SH-SY5Y (cell line): Measurements from ENCODE around the gene FAM120A.

Experiments
- GATA2 ChIP-seq: IDR thresholded peaks from 2 replicates; pipeline ENCODE4 v1.6.1; 2011; ENCODE audit warnings: mild to moderate bottlenecking, low read depth, low read length
- GATA3 ChIP-seq: IDR thresholded peaks from 2 replicates; pipeline ENCODE4 v1.6.1; 2011; ENCODE audit warnings: low read depth, mild to moderate bottlenecking, low read length, moderate library complexity

DNA sequence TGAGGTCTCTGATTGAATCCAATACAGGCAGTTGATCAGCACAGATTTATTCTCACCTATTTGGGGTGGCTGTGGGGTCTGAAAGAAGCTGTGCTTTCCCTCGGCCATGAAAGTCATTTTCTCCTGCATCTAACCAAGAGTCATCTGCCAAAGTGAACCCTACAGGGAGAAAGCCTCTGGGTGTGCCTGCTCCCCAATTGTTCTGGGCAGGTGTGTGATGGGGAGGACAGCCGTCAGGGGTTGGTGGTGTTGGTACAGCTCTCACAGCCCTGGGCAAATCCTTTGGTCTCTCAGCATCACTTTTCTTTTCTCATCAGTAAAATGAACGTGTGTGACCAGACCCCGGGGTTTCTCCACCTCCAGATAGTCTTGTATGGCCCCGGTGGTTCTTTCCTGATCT lies 127.4 kb downstream of the FAM120A start:
- TF ChIP-seq GATA2: no peak
- TF ChIP-seq GATA3: no peak
